Fibroblast of skin of back (primary cell): ENCODE measurements around the gene MRE11.
"Not testable (repeated sequence)": the region's sequence is repeated elsewhere in the genome, so short reads cannot be mapped to it uniquely, and the experiment has no call there.

Experiments
- DNase-seq: peaks from one replicate; pipeline ENCODE4 v3.0.0-alpha.2; 2013

The MRE11 gene

DNA sequence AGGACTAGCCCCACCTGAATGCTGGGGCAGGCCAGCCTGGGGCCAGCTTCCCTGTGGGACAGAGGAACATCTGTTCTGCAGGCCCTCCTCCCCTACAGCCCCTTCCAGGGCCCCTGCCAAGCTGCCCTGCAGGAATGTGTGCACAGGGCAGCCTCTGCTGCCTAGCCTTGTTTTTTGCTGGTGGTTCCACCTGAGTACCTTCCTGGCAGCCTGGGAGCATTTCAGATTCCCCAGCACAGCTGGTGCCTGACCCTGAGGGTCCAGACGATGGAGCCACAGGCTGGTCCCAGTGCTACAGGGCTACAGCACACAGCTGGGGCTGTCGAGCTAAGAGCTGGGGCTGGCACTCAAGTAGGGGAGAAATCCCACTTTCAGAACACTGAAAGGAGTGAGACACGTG lies 70.1 kb downstream of the MRE11 start:
- DNase-seq = no peak

GRCh38 chr11:94418123-94418765 lies 75.4 kb downstream of the MRE11 start:
- no peak for DNase-seq

DNA sequence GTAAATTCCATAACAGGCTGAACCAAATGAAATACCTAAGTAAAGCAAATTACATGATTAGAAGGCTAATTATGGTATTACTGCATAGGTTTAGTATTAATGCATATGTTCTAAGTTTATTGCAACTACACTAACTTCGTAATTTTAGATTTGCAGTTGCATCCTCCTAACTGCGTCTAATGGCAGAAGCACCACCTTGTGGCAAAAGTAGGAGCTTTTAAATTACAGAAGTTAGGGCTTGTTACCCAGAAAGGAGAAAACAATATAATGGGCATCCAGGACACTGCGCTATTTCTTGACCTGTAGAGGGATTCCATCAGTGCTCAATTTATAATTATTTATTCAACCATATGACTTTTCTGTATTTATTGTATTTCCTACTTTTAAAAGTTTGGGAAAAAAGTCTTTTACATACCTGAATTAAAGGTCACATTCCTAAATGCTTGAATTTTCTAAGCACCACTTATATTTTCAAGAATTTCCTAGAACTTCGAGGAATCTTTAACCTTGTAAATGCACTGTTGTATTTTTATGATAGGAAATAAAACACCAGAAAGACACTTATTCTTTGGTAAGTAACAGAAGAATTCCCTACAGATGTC lies 76.2 kb downstream of the MRE11 start:
- peak; percentile 40 for DNase-seq

GRCh38 chr11:94405062-94405833 lies 88.4 kb downstream of the MRE11 start:
- no peak for DNase-seq

- peak; percentile 32 for DNase-seq
Measured at GRCh38 chr11:94402355-94402754, 91.3 kb downstream of the MRE11 start.

DNA sequence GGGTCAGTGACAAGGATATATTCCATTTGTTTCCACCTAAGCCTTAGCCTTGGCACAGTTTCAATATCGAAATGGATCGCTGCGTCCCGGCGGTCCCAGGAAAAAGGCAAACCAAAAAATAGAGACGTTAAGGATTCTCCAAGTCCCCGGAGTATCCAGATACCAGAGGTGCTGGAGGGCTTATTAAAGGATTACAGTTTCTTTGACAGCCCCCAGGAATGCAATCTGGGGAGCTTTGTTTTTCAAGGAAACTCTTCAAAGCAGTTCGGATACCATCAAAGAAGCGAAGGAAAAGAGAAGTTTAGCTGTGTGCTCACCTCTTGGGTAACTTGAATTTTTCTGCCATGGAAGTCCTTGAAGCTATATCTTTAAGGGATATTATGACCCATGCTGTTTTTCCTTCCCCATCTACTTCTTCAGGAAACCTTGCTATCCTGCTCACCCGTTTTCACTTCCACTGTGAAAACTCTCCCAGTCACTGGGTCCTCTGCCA lies 91.8 kb downstream of the MRE11 start:
- DNase-seq = no peak

- peak; percentile 27 for DNase-seq
Measured at GRCh38 chr11:94400839-94401772, 92.5 kb downstream of the MRE11 start, which contains the start of gene GPR83. TSS of gene GPR83 (minus strand) at chr11:94401419. CDS start at chr11:94401247, 172 bp downstream.

DNA sequence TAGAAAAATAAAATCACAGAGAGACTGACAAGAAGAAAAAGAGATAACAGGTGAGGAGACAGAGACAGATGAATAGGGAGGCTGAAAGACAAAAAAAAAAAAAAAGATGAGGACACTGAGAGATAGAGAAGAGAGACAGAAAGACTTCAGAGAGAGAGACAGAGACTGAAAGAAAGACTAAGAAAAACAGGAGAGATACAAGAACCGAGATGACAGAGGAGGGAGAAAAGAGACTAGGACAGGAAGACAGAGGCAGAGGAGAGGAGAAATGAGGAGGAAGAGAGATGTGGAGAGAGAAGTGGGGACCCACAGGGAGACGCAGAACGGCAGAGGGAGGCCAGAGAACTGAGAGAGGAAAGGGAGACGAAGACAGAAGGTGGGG lies 93.2 kb downstream of the MRE11 start:
- no peak for DNase-seq

DNA sequence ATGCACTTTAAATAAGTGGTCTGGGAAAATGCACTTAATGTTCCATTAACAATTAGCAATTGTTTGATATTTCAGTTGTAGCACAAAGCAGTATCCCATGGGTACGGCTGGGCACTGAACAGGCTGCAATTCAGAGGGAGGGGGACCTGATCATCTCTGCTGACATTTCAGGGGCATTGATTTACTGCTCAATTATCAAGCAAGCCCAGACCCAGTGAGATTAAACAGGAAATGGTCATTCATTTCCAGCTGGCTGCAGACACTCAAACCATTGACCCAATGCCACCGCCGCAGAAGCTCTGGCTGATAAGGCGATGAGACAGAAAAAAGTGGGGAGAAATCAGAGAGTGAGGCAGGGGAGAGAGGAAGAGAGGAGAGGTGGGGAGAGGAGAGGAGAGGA lies 93.6 kb downstream of the MRE11 start:
- DNase-seq = no peak

DNA sequence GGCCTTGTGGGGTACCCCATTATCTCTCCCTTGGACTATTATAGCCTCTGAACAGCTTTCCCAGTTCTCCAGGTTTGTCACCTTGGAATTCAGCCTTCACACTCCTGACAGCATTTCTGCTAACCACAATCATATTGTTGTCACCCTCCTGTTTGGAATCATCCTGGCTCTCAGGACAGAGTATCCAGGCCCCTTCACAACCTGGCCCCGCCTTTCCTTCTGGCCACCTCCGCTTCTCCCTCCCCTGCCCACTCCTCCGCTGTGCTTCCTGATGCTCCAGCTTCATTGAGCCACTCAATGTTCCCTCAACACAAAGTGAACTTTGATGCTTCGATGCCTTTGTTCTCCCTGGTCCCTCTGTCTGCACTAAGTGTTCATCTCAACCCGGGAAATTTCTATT lies 95.5 kb downstream of the MRE11 start:
- DNase-seq = no peak

GRCh38 chr11:94396282-94396681 lies 97.4 kb downstream of the MRE11 start:
- no peak for DNase-seq

GRCh38 chr11:94391937-94392336 lies 101.7 kb downstream of the MRE11 start:
- not testable (repeated sequence) for DNase-seq

- DNase-seq = no peak
Measured at GRCh38 chr11:94379613-94380012, 114.0 kb downstream of the MRE11 start.

GRCh38 chr11:94376841-94377240 lies 116.8 kb downstream of the MRE11 start:
- DNase-seq = no peak

DNA sequence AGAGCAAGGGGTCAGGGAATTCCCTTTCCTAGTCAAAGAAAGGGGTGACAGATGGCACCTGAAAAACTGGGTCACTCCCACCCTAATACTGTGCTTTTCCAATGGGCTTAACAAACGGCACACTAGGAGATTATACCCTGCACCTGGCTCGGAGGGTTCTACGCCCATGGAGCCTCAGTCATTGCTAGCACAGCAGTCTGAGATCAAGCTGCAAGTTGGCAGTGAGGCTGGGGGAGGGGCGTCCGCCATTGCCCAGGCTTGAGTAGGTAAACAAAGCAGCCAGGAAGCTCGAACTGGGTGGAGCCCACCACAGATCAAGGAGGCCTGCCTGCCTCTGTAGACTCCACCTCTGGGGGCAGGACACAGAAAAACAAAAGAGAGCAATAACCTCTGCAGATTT lies 123.1 kb downstream of the MRE11 start:
- DNase-seq = not testable (repeated sequence)
